Neural cell (in vitro differentiated cells): ENCODE data around the gene HDAC11. TPM values are rescaled to one million over a fixed set of nuclear protein-coding genes. Genes with fewer than 3 reads are reported as not detected.

ENCODE experiments used
- H2AFZ ChIP-seq: fragments of 200-600, 300-800 bp; sonication (generic), shearing (Covaris generic); 2 replicates; pipeline ENCODE4 v1.6.0; 2014; ENCODE audit warnings: low read depth, mild to moderate bottlenecking, antibody characterized with exemption, low read length, moderate library complexity
- H3F3A ChIP-seq: fragments of 200-600 bp; shearing (Covaris generic); 2 replicates; pipeline ENCODE4 v1.6.1; 2016; ENCODE audit warnings: mild to moderate bottlenecking, moderate library complexity, mixed read lengths, antibody characterized with exemption, low read length; ENCODE audit not compliant: insufficient read depth, poor library complexity, severe bottlenecking
- H3K27ac ChIP-seq: fragments of 200-600, 300-800 bp; sonication (generic), shearing (Covaris generic); 2 replicates; pipeline ENCODE4 v1.5.1; 2014; ENCODE audit warnings: mild to moderate bottlenecking, low read length, moderate library complexity
- H3K27me3 ChIP-seq: fragments of 300-800, 200-600 bp; sonication (generic), shearing (Covaris generic); 2 replicates; pipeline ENCODE4 v1.6.0; 2014; ENCODE audit warnings: mild to moderate bottlenecking, low read depth, low read length, moderate library complexity; ENCODE audit not compliant: insufficient read depth
- H3K36me3 ChIP-seq: fragments of 300-800, 200-600 bp; sonication (generic), shearing (Covaris generic); 2 replicates; pipeline ENCODE4 v1.5.1; 2014; ENCODE audit warnings: mild to moderate bottlenecking, antibody characterized with exemption, low read length, moderate library complexity; ENCODE audit not compliant: insufficient read depth
- H3K4me2 ChIP-seq: fragments of 300-800, 200-600 bp; sonication (generic), shearing (Covaris generic); 2 replicates; pipeline ENCODE4 v1.6.0; 2014; ENCODE audit warnings: mild to moderate bottlenecking, low read length
- H3K4me3 ChIP-seq: fragments of 300-800, 200-600 bp; sonication (generic), shearing (Covaris generic); 2 replicates; pipeline ENCODE4 v1.5.1; 2014; ENCODE audit warnings: mild to moderate bottlenecking, low read length, moderate library complexity
- H3K79me2 ChIP-seq: fragments of 200-600 bp; shearing (Covaris generic); replicated peaks from 2 replicates; pipeline ENCODE4 v1.6.0; 2014; ENCODE audit warnings: mild to moderate bottlenecking, low read length, moderate library complexity; ENCODE audit not compliant: insufficient read depth
- H3K9ac ChIP-seq: fragments of 300-800, 200-600 bp; sonication (generic), shearing (Covaris generic); 2 replicates; pipeline ENCODE4 v1.6.1; 2016; ENCODE audit warnings: mild to moderate bottlenecking, low read length, mixed read lengths
- H3K9me2 ChIP-seq: fragments of 200-600 bp; shearing (Covaris generic); 2 replicates; pipeline ENCODE4 v1.6.1; 2016; ENCODE audit warnings: mild to moderate bottlenecking, low read length, mixed read lengths; ENCODE audit not compliant: insufficient read depth
- H3K9me3 ChIP-seq: fragments of 200-600, 300-800 bp; sonication (generic), shearing (Covaris generic); 2 replicates; pipeline ENCODE4 v1.6.1; 2016; ENCODE audit warnings: mild to moderate bottlenecking, mixed run types, low read length, moderate library complexity, mixed read lengths
- H4K20me1 ChIP-seq: fragments of 200-600 bp; shearing (Covaris generic); 2 replicates; pipeline ENCODE4 v1.6.1; 2016; ENCODE audit warnings: mild to moderate bottlenecking, mixed run types; ENCODE audit not compliant: insufficient read depth
- CTCF ChIP-seq: fragments of 450-650 bp; IDR thresholded peaks from 2 replicates; pipeline ENCODE4 v1.5.1; 2014; ENCODE audit warnings: antibody characterized with exemption, mild to moderate bottlenecking, moderate library complexity; ENCODE audit not compliant: poor library complexity, severe bottlenecking
- EP300 ChIP-seq: fragments of 450-650 bp; conservative IDR thresholded peaks from 2 replicates; pipeline ENCODE4 v1.6.1; 2014; ENCODE audit warnings: antibody characterized with exemption, mild to moderate bottlenecking, moderate library complexity; ENCODE audit not compliant: poor library complexity, severe bottlenecking
- EZH2 ChIP-seq: fragments of 200-600, 300-800 bp; shearing (Covaris generic), sonication (generic); IDR thresholded peaks from 2 replicates; pipeline ENCODE4 v1.6.1; 2014; ENCODE audit warnings: antibody characterized with exemption, low read length, borderline replicate concordance, mild to moderate bottlenecking; ENCODE audit not compliant: insufficient read depth, poor library complexity, severe bottlenecking
- MXI1 ChIP-seq: fragments of 450-650 bp; conservative IDR thresholded peaks from 2 replicates; pipeline ENCODE4 v1.6.1; 2014; ENCODE audit warnings: antibody characterized with exemption, mild to moderate bottlenecking; ENCODE audit not compliant: poor library complexity, severe bottlenecking
- POLR2AphosphoS5 ChIP-seq: IDR thresholded peaks from 2 replicates; pipeline ENCODE4 v1.6.1; 2012
- RAD21 ChIP-seq: fragments of 450-650 bp; conservative IDR thresholded peaks from 2 replicates; pipeline ENCODE4 v1.6.1; 2014; ENCODE audit warnings: antibody characterized with exemption, mild to moderate bottlenecking, moderate library complexity
- REST ChIP-seq: IDR thresholded peaks from 2 replicates; pipeline ENCODE4 v1.6.1; 2012; ENCODE audit warnings: borderline replicate concordance
- SMC3 ChIP-seq: fragments of 450-650 bp; conservative IDR thresholded peaks from 2 replicates; pipeline ENCODE4 v1.6.1; 2014; ENCODE audit warnings: antibody characterized with exemption, mild to moderate bottlenecking, moderate library complexity; ENCODE audit not compliant: poor library complexity
- TAF1 ChIP-seq: IDR thresholded peaks from 2 replicates; pipeline ENCODE4 v1.6.1; 2012; ENCODE audit warnings: low read depth
- polyA plus RNA-seq: library from polyadenylated mRNA; depleted of rRNA; stranded (reverse); fragments of >200 nt; gene quantifications from 2 replicates; pipeline ENCODE4 v1.2.3, GENCODE V29; 2014

The HDAC11 gene
- polyA plus RNA-seq, 1 donor from 2014 or later, result 14.8 TPM

GRCh38 chr3:13535526-13535875 lies 55.4 kb downstream of the HDAC11 start:
- Histone ChIP-seq H3K27me3 (no peaks in the 10 kb centered on the region), H3K79me2 (no peaks in the 10 kb centered on the region), H3K9ac (no peak overlapping the region), H3F3A (no peaks in the 10 kb centered on the region), H3K27ac (no peak overlapping the region), H3K9me2 (no peaks in the 10 kb centered on the region), H3K4me2 (no peak overlapping the region), H3K9me3 (no peaks in the 10 kb centered on the region), H3K36me3 (no peaks in the 10 kb centered on the region), H2AFZ (no peak overlapping the region), H3K4me3 (no peak overlapping the region), H4K20me1 (no peaks in the 10 kb centered on the region)
- TF ChIP-seq CTCF (no peak), TAF1 (no peak), MXI1 (no peak), REST (no peak), EP300 (no peak), EZH2 (no peak), RAD21 (no peak), SMC3 (no peak), POLR2AphosphoS5 (no peak)

DNA sequence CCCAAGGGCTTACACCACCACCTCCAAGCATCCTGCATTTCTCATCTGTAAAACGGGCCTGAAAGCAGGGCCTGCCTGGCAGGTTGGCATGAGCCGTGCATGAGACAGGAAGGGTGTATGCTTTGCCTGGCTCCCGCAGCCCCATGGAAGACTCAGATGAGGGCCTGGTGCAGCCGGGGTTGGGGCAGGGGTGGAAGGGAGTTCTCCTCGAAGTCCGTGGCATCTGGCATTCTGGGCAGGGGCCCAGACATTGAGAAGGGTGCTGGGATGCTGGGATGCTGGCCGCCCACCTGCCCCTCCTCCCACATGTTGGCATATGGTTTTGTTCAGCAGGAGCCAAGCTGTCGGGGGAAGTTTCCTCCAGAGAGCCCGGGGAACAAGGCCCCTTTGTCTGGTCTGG lies 55.8 kb downstream of the HDAC11 start:
- Histone ChIP-seq H3K27ac (no peak overlapping the region), H2AFZ (no peak overlapping the region)

More for the DNA sequence above, 55.8 kb downstream of the HDAC11 start:
- H3K27me3 ChIP-seq, result no peaks in the 10 kb centered on the region
- no peaks in the 10 kb centered on the region for H3K36me3 ChIP-seq
- no peak overlapping the region for H3K4me3 ChIP-seq
- no peak overlapping the region for H3K4me2 ChIP-seq
- H4K20me1 ChIP-seq, result no peaks in the 10 kb centered on the region
- no peak overlapping the region for H3K9ac ChIP-seq
- H3F3A ChIP-seq, result no peaks in the 10 kb centered on the region
- no peak for TF ChIP-seq RAD21
- no peak for TF ChIP-seq POLR2AphosphoS5
- TF ChIP-seq SMC3, result no peak
- no peak for TF ChIP-seq EZH2
- TF ChIP-seq EP300, result no peak
- TF ChIP-seq MXI1, result no peak
- no peak for TF ChIP-seq TAF1
- no peaks in the 10 kb centered on the region for H3K79me2 ChIP-seq
- no peaks in the 10 kb centered on the region for H3K9me3 ChIP-seq
- no peaks in the 10 kb centered on the region for H3K9me2 ChIP-seq
